Right atrium auricular region (tissue), 2 donors: ENCODE results near the gene CPNE7. TPM values are rescaled to one million over a fixed set of nuclear protein-coding genes. Genes with fewer than 3 reads are reported as not detected.

ENCODE experiments used
- DNase-seq: peaks from one replicate; pipeline ENCODE4 v3.0.0-alpha.2; 2019; ENCODE audit warnings: low spot score
- H3K27ac ChIP-seq, 2 donors: fragments of 200-600 bp; sonication (generic); 1 replicate in 1 of 2; 2 replicates in 1 of 2; pipeline ENCODE4 v1.5.1; 2016 to 2019
- H3K27me3 ChIP-seq, 2 donors: fragments of 200-600 bp; sonication (generic); one replicate each; pipeline versions ENCODE4 v1.5.1 to v1.6.0; 2017 to 2019
- H3K36me3 ChIP-seq: fragments of 200-600 bp; sonication (generic); one replicate; pipeline ENCODE4 v1.5.1; 2016
- H3K4me1 ChIP-seq, 2 donors: fragments of 200-600 bp; sonication (generic); one replicate each; pipeline versions ENCODE4 v1.5.1 to v1.6.0; 2017 to 2019
- H3K4me3 ChIP-seq, 2 donors: fragments of 200-600 bp; sonication (generic); 1 replicate in 1 of 2; 2 replicates in 1 of 2; pipeline ENCODE4 v1.5.1; 2017 to 2019; ENCODE audit warnings: mild to moderate bottlenecking in 1 of 2, moderate library complexity in 1 of 2
- H3K9me3 ChIP-seq, 2 donors: fragments of 200-600 bp; sonication (generic); one replicate each; pipeline ENCODE4 v1.5.1; 2019
- total RNA-seq, 2 donors: library from RNA; depleted of rRNA; stranded (reverse); fragments of >200 nt; gene quantifications; one replicate each; pipeline ENCODE4 v1.1.0, GENCODE V29; 2016
- TF ChIP-seq, protein P1 (sequence below), 2 donors: fragments of 200-600 bp; sonication (generic); IDR thresholded peaks; one replicate each; pipeline ENCODE4 v1.5.1; 2019; ENCODE audit warnings: antibody characterized with exemption in 2 of 2

CPNE7 gene
- total RNA-seq, 2 donors from 2014 or later: not detected

DNA sequence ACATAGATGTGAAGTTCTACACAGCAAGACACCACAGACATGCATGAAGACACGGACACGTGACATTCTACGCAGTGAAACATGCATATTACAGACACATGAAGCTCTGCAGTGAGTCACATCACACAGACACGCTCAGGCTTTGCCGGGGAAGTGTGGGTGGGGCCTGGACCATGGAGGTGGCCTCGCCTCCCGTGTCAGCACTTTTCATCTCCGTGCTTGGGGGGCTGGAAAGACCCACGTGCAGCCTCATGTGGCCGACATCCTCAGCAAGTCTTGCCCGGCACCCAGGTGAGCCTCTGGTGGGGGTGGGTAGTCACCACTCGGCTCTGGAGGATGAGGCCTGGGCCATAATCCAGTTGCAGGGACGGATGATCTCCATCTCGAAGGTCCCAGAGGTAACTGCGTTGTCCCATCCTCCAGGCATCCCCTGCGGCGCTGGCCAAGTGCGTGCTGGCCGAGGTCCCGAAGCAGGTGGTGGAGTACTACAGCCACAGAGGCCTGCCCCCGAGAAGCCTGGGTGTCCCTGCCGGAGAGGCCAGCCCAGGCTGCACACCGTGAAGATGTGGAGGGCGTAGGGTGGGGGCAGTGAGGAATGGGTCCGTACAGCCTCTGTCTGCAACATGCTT lies 20.6 kb downstream of the CPNE7 start:
- no peak overlapping the region for H3K4me3 ChIP-seq
- no peaks in the 10 kb centered on the region for H3K4me1 ChIP-seq
- H3K9me3 ChIP-seq: no peaks in the 10 kb centered on the region
- H3K27ac ChIP-seq: no peak overlapping the region
- no peaks in the 10 kb centered on the region for H3K27me3 ChIP-seq
- DNase-seq: no peak
- TF ChIP-seq, protein P1, sequence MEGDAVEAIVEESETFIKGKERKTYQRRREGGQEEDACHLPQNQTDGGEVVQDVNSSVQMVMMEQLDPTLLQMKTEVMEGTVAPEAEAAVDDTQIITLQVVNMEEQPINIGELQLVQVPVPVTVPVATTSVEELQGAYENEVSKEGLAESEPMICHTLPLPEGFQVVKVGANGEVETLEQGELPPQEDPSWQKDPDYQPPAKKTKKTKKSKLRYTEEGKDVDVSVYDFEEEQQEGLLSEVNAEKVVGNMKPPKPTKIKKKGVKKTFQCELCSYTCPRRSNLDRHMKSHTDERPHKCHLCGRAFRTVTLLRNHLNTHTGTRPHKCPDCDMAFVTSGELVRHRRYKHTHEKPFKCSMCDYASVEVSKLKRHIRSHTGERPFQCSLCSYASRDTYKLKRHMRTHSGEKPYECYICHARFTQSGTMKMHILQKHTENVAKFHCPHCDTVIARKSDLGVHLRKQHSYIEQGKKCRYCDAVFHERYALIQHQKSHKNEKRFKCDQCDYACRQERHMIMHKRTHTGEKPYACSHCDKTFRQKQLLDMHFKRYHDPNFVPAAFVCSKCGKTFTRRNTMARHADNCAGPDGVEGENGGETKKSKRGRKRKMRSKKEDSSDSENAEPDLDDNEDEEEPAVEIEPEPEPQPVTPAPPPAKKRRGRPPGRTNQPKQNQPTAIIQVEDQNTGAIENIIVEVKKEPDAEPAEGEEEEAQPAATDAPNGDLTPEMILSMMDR (IDR thresholded peaks at IDR 0.05): no peak
- no peaks in the 10 kb centered on the region for H3K36me3 ChIP-seq

DNA sequence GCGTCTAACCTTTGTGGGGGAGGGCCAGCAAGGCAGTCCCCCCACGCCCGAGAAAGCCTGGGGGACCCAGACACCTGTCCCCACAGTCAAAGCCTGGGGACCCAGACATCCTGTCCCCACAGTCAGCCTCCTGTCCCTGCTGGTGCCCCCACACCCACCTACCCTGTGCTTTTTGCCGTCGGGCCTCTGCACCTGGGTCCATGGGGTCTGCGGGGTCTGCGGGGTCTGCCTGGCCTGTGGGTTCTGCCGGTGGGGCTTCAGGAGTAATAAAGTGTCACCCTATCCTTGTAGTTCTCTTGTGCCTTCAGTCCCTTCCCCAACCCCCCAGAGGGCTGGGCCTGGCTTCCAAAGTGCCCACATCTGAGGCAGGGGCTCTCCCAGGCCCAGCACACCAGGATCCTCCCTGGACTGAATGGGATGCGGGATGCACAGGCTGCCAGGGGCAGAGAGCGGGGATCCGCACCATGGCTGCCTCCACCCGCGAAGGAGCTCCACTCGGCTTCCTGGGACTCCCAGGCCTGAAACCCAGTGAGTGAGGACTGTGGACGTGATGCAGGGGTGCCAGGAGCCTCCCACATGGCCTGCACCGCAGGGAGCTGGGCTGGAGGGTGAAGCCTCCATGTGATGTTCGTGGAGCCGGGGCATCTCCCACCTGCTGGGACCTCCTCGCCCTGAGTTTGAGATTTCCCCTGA lies 21.5 kb downstream of the CPNE7 start:
- TF ChIP-seq, protein P1 (IDR thresholded peaks at IDR 0.05): no peak
- Histone ChIP-seq H3K27ac (no peak overlapping the region), H3K27me3 (no peaks in the 10 kb centered on the region)

DNA sequence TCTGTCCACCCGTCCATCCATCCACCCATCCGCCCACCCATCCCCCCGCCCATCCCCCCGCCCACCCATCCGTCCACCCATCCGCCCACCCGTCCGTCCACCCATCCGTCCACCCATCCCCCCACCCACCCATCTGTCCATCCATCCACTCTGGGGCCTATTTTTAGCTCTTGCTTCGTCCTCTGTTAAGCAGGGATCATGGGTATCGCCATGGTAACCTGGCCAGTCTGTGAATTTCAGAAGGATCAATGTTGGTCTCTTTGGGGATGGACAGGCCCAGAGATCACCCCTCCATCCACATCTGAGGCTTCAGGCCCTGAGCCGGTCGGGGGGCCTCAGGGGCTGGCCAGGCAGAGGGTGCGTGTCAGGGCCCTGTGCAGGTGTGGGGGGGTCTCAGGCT lies 22.6 kb downstream of the CPNE7 start:
- H3K36me3 ChIP-seq: no peaks in the 10 kb centered on the region
- no peak overlapping the region for H3K4me3 ChIP-seq
- TF ChIP-seq, protein P1 (IDR thresholded peaks at IDR 0.05): no peak
- H3K27ac ChIP-seq: no peak overlapping the region
- H3K27me3 ChIP-seq: no peaks in the 10 kb centered on the region
- DNase-seq: no peak
- H3K4me1 ChIP-seq: peaks cover 0 to 11% of the 10 kb centered on the region in 2 donors
- H3K9me3 ChIP-seq: no peaks in the 10 kb centered on the region

More for the DNA sequence above, 21.5 kb downstream of the CPNE7 start:
- DNase-seq: no peak
- H3K4me3 ChIP-seq: no peak overlapping the region
- H3K4me1 ChIP-seq: peaks cover 0 to 3% of the 10 kb centered on the region in 2 donors
- no peaks in the 10 kb centered on the region for H3K36me3 ChIP-seq
- no peaks in the 10 kb centered on the region for H3K9me3 ChIP-seq

DNA sequence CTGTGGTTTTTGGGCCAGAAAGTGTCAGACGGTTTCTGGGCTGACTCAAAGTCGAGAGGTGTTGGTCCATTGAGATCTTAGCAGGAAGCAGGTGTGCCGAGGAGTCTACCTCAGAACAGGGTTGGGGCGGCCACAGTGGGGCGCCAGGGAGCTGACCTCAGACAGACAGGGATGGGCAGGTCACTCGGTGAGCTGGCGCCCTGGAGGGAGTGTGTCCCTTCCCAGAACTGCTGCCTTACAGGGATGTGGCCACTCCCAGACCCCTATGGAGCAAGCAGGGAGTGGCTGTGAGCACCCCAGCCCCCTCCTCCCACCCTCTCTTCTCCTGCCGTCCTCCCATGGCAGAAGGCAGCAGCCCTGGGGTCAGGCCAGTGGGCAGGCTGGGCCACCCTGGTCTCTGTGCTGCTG lies 23.9 kb downstream of the CPNE7 start:
- H3K36me3 ChIP-seq: no peaks in the 10 kb centered on the region
- no peak overlapping the region for H3K27ac ChIP-seq
- H3K9me3 ChIP-seq: no peaks in the 10 kb centered on the region
- H3K4me1 ChIP-seq: peaks cover 0 to 11% of the 10 kb centered on the region in 2 donors
- DNase-seq: no peak
- H3K27me3 ChIP-seq: no peaks in the 10 kb centered on the region
- TF ChIP-seq, protein P1 (IDR thresholded peaks at IDR 0.05): no peak
- H3K4me3 ChIP-seq: no peak overlapping the region

DNA sequence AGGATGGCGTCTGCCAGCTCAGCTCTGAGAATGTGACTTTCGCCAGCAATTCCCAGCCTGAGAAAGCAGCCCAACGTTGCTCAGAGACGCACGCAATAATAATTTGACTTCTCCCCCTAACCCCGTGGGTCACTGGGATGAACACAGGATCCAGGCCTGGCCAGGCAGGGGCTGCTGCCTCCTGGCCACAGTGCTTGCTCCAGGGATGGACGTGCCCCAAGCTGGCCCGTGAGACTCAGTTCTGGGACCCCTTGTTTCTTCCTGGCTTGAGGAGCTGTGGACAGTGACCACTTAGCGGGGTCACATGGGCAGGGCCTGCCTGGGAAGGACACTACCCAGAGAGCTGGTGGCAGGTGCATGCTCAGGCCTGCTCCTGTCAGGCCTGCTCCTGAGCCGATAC lies 24.3 kb downstream of the CPNE7 start:
- Histone ChIP-seq H3K4me3 (no peak overlapping the region), H3K36me3 (no peaks in the 10 kb centered on the region), H3K27me3 (no peaks in the 10 kb centered on the region), H3K27ac (no peak overlapping the region), H3K4me1 (peaks cover 0 to 11% of the 10 kb centered on the region in 2 donors), H3K9me3 (no peaks in the 10 kb centered on the region)
- no peak for DNase-seq
- TF ChIP-seq, protein P1 (IDR thresholded peaks at IDR 0.05): no peak
